Tibial nerve (tissue), 3 donors: ENCODE measurements around the gene CYP17A1.

Experiments
- CTCF ChIP-seq, 5 experiments: fragments of 200-600 bp in 3 of 5; fragments of 450-650 bp in 2 of 5; sonication (generic) in 3 of 5; IDR thresholded peaks; one replicate each; pipeline ENCODE4 v1.5.1; 2016 to 2019; ENCODE audit warnings: antibody characterized with exemption in 5 of 5, mild to moderate bottlenecking in 3 of 5, moderate library complexity in 2 of 5
- POLR2A ChIP-seq, 2 donors: fragments of 450-650 bp; IDR thresholded peaks; one replicate each; pipeline ENCODE4 v1.6.1; 2017; ENCODE audit warnings: antibody characterized with exemption in 2 of 2, mild to moderate bottlenecking in 2 of 2, moderate library complexity in 2 of 2

- no peak for TF ChIP-seq CTCF (IDR thresholded peaks at IDR 0.05)
- TF ChIP-seq POLR2A (IDR thresholded peaks at IDR 0.05), result no peak
These were observed 18.2 kb downstream of the CYP17A1 start for GRCh38 chr10:102819054-102819453.
